Stimulated activated CD4-positive, alpha-beta T cell treated with anti-CD3 and anti-CD28 coated beads, TNF-alpha, amount 100 ng/mL, for 4 hours (primary cell): ENCODE measurements around the gene OR56B4.
"Not testable (repeated sequence)": the region's sequence is repeated elsewhere in the genome, so short reads cannot be mapped to it uniquely, and the experiment has no call there.

ENCODE experiments used
- DNase-seq, 3 experiments: peaks; one replicate each; pipeline ENCODE4 v3.0.0-alpha.2; 2020; ENCODE audit warnings: low read depth in 3 of 3

OR56B4 gene, protein sequence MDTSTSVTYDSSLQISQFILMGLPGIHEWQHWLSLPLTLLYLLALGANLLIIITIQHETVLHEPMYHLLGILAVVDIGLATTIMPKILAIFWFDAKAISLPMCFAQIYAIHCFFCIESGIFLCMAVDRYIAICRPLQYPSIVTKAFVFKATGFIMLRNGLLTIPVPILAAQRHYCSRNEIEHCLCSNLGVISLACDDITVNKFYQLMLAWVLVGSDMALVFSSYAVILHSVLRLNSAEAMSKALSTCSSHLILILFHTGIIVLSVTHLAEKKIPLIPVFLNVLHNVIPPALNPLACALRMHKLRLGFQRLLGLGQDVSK

DNA sequence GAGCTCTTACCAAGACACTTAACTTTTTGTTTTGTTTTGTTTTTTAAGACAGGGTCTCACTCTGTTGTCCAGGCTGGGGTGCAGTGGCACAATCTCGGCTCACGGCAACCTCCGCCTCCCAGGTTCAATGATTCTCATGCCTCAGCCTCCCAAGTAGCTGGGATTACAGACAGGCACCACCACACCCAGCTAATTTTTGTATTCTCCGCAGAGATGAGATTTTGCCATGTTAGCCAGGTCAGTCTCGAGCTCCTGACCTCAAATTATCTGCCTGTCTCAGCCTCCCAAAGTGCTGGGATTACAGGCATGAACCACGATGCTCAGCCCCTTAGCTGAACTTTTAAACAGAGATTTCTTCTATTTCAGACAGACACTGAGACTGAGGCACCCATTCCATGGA, at the start of gene OR56B4:
Gene OR56B4 (plus strand): TSS at position 301 of the 400 bp plus-strand sequence. CDS start 95 bp downstream, at position 396.
- DNase-seq, result not testable (repeated sequence)

DNA sequence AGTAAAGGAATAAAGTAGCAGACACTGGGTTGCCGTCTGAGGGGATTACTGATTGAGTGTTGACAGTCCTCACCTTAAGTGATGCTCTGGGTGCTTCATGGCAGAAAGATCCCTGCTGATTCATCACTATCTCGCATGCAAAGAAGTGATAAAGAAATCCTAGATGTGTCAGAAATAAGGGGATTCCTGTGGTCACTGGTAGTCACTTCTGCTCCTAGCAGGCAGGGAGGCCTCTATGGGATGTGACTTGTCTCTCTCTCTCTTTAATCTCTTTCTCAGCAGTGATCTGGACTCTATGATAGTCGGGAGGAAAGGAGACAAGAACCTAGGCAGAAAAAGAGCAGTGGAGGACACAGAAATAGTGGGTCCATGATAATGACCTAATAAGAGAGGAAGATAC, 46.0 kb upstream of the OR56B4 start:
- no peak for DNase-seq

- DNase-seq, result no peak
Measured at GRCh38 chr11:6062691-6063358, 44.7 kb upstream of the OR56B4 start.

DNA sequence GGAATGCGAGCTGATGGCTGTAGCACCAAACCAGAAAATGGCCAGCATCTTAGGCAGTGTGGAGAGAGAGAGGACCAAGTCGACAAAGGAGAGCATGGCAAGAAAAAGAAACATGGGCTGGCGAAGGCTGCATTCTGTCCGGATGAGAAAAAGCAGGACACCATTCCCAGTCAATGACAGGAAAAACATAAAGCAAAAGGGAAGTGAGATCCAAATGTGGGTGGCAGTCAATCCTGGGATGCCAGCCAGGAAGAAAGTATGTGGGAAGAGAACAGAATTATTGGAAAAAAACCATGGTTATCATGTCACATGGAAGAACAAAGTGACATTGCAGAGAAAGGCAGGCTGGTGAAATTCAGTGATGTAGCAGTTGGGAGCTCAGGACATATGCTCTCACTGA, 40.0 kb upstream of the OR56B4 start:
- DNase-seq, result no peak

- DNase-seq, result not testable (repeated sequence)
Measured at GRCh38 chr11:6076443-6076842, 31.0 kb upstream of the OR56B4 start.

DNA sequence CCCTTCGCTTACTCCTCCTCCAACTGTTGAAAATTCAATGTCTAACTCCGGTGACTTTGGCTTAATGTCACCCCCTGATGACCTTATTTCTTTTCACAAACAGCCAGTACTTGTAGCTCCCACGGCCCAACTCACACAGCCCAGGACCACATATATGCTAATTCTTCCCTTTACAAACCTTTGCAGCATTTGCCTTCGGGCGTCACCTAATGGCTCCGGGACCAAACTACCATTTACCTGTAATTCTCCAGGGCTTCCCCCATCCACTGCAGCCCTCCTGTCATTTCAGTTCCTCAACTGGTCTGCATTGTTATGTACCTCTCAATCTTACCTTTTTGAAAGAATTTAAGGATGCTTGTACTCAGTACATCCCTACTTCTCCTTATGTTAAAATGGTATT, 29.8 kb upstream of the OR56B4 start:
- DNase-seq, result no peak

- DNase-seq, result no peak
Measured at GRCh38 chr11:6079463-6079862, 28.0 kb upstream of the OR56B4 start.

DNA sequence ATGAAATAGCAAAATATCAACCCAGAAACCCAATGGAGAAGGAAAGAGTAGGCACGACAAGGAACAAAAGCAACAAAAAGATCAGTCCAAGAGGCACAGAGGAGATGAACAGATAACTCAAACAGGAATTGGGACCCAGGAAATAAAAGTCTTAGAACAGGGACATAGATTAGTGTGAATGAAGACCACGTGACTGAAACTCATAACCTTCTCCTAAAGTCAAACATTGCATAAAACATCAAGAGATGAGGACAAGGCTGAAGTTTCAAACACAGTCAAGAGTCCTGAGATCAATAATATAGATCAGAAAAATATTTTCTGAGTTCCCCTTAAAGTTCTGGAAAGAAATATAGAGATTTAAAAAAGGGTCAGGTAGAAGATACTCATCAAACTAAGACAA, 24.4 kb upstream of the OR56B4 start:
- no peak for DNase-seq

DNA sequence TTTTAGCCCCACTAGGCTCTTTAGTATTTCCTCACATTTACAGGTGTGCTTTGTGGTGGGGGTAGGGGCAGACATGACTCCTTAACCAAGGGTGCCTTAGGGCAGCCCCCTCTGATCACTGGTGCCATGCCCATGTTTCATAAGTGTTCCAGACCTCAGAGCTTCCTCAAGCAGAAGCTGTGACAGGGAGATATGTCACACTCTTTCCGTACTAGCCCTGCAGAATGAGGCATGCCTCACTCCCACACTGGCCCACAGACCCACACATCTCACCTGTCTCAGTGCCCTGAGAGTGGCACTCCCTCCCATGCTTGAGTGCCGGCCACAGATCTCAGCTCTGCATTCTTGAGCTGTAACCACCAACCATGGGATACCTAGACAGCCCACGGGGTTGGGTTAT, 22.9 kb upstream of the OR56B4 start:
- DNase-seq, result no peak

DNA sequence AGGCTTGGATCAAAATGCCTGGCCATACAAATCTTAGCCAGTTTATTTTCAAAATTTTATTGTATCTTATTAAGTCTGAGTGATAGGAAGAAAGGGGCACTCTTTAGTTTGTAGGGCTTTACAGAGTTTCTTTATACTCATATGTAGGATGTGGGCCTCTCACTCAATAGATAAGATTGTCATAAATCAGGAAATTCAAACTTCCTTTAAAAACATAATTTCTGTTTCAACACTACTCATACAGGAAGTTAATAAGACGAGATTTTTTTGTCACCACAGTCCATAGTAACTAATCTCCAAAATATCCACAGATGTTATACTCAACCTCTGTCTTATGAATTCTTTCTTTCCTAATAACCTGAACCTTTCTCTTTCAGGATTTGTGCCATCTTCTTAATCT, 13.3 kb upstream of the OR56B4 start:
- no peak for DNase-seq

DNA sequence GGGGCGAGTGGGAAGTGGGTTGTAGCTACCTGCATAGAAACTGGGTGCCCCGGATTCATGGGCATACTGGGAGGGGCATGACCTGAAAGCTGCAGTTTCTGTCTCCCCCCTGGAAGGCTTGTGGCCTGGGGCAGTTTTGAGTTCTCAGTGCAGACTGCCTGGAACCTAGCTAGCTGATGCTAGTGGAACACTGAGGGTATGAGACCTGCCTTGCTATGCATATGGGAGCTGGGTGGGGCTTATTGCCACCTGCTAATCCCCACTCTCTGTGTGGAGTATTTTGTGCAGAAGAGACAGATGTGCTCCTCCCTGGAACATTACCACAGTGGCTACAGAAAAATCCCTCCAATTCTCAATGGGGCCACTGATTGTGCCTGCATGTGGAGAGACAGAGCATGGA, 11.7 kb upstream of the OR56B4 start:
- no peak for DNase-seq

- no peak for DNase-seq
Measured at GRCh38 chr11:6096417-6096816, 11.1 kb upstream of the OR56B4 start.

- DNase-seq, result no peak
Measured at GRCh38 chr11:6099577-6099976, 7.9 kb upstream of the OR56B4 start.

GRCh38 chr11:6110011-6110410, 2.5 kb downstream of the OR56B4 start:
- no peak for DNase-seq

DNA sequence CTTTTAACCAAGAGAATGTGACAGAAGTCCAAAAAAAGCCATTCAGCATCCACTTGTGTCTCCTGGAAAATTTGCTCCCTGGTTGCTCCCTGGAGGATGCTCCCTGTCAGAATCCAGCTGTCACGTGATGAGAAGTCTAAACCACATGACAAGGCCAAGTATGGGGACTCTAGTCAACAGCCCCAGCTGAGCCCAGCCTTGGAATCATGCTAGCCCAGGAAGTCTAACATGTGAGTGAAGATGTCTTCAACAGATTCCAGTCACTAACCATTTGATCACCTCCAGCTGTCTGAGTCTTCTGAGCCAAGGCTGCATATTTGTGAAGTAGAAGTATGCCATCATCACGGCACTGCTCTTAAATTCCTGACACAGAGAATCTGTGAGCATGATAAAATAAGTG, 4.2 kb downstream of the OR56B4 start:
- DNase-seq, result no peak

DNA sequence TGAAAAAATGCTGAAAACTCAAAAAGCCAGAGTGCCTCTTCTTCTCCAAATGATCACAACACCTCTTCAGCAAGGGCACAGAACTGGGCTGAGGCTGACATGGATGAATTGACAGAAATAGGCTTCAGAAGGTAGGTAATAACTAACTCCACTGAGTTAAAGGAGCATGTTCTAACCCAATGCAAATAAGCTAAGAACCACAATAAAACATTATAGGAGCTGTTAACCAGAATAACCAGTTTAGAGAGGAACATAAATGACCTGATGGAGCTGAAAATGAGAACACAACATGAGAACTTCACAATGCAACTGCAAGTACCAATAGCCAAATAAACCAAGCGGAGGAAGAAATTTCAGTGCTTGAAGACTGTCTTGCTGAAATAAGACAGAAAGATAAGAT, 9.2 kb downstream of the OR56B4 start:
- no peak for DNase-seq

- DNase-seq, result no peak
Measured at GRCh38 chr11:6124245-6124644, 16.8 kb downstream of the OR56B4 start.

- DNase-seq, result no peak
Measured at GRCh38 chr11:6127881-6128280, 20.4 kb downstream of the OR56B4 start.

GRCh38 chr11:6129011-6129410, 21.5 kb downstream of the OR56B4 start:
- no peak for DNase-seq

DNA sequence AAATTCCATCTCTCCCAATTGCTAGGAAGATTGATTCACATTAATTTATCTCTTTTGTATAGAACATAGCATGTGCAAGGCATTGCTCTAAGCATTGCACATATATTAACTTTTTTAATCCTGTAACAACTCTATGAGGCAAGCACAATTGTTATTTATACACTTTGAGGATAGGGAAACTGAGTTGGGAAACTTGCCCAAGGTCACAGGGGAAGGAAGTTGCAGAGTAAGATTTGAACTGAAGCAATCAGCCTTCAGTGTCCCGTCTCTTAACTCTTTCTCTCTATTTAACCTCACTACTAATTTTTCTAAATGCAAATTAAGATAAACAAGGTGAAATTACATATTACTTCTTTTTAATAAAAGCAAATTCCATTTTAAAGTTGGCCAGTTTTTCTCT, 22.2 kb downstream of the OR56B4 start:
- no peak for DNase-seq

DNA sequence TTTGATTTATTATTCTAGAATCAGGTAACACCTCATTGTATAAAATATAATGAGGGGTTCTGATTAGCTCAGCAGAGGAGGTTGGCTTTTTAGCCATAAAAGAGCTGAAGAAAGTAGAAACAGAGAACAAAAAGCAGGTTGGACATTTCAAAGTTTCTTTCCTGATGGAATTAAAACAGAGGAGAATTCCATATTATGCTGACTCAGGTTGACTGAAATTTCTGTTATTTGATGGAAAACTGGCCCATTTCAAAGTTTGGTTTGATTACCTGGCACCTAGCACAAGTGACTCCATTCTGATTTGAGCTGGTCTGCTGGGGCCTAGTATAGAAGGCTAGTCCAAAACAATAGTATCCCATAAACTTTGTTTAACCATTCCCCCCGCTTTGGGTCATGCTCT, 24.9 kb downstream of the OR56B4 start:
- DNase-seq, result no peak

DNA sequence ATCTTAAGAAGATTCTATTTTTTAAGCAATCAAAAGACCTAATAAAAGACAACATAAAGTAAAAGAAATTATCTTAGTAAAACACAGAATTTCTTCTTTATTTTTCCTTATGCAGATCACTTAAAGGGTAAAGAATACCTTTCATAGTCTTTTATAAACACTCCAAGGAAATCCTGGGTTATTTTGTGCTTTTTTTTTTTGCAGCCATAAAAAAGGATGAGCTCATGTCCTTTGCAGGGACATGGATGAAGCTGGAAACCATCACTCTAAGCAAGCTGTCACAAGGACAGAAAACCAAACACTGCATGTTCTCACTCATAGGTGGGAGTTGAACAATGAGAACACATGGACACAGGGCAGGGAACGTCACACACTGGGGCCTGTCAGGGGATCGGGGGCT, 28.5 kb downstream of the OR56B4 start:
- not testable (repeated sequence) for DNase-seq

DNA sequence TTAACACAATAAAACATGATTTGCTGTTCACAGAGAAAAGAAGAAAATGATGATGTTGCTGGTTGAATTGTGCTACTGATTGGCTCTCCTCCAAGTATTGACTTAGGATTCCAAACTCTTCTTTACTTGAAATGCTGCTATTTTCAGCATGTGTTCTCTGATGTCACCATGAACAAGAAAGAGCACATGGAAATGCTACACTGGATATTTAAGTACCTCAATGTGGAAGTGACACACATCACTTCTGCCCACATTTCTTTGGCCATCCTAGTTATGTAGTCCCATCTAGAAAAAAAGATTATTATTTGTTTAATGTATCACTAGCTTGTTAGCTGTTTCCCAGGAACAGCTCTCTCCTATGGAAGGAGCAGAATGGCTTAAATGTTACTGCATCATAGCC, 35.5 kb downstream of the OR56B4 start:
- no peak for DNase-seq

- DNase-seq, result not testable (repeated sequence)
Measured at GRCh38 chr11:6143737-6144136, 36.3 kb downstream of the OR56B4 start.
